Measurements from ENCODE around the gene DUSP5.

Gene DUSP5

DNA sequence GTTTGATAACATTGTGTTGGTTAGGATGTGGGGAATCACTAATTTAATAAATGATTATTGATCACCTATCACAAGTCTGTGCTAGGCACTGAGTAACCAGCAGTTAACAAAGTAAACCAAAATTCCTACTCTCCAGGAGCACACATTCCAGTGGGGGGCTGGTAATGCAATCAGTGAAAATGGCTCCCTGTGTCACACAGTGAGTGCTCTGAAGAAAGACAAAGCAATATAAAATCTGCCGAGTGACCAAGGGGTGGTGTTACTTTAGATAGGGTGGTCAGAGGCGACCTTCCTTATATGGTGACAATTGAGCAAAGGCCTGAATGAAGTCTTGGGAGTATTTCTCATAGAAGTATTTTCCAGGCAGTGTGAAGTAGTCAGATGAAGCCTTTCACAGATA is 56.2 kb downstream of the DUSP5 start:
- no peaks in the 10 kb centered on the region for H3K9me2 ChIP-seq (replicated peaks; ENCODE audit: control insufficient read depth, low read length)
- H3K27ac ChIP-seq (ENCODE audit: low read depth, low read length): no peak overlapping the region
- no peaks in the 10 kb centered on the region for H4K20me1 ChIP-seq (ENCODE audit: control insufficient read depth, insufficient read depth, low read depth, low read length)
- H3K4me3 ChIP-seq (ENCODE audit: low read length): no peak overlapping the region
- H3K9me3 ChIP-seq (ENCODE audit: control insufficient read depth, insufficient read depth, low read length): no peaks in the 10 kb centered on the region
- peaks cover 40% of the 10 kb centered on the region for H3K27me3 ChIP-seq (ENCODE audit: control insufficient read depth, low read length)
- no peaks in the 10 kb centered on the region for H3K79me2 ChIP-seq (ENCODE audit: control insufficient read depth, low read length)
- no peak for TF ChIP-seq EZH2phosphoT487 (IDR thresholded peaks at IDR 0.05; ENCODE audit: borderline replicate concordance, low read length)
- TF ChIP-seq, protein P1, sequence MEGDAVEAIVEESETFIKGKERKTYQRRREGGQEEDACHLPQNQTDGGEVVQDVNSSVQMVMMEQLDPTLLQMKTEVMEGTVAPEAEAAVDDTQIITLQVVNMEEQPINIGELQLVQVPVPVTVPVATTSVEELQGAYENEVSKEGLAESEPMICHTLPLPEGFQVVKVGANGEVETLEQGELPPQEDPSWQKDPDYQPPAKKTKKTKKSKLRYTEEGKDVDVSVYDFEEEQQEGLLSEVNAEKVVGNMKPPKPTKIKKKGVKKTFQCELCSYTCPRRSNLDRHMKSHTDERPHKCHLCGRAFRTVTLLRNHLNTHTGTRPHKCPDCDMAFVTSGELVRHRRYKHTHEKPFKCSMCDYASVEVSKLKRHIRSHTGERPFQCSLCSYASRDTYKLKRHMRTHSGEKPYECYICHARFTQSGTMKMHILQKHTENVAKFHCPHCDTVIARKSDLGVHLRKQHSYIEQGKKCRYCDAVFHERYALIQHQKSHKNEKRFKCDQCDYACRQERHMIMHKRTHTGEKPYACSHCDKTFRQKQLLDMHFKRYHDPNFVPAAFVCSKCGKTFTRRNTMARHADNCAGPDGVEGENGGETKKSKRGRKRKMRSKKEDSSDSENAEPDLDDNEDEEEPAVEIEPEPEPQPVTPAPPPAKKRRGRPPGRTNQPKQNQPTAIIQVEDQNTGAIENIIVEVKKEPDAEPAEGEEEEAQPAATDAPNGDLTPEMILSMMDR (IDR thresholded peaks at IDR 0.05; ENCODE audit: low read depth, low read length, poor library complexity, severe bottlenecking): no peak
- H3K4me1 ChIP-seq (ENCODE audit: control insufficient read depth, low read length): peaks cover 8% of the 10 kb centered on the region
- H3F3A ChIP-seq (ENCODE audit: control insufficient read depth, insufficient read depth): no peaks in the 10 kb centered on the region
- H3K4me2 ChIP-seq (ENCODE audit: low read length): no peak overlapping the region
- H3K36me3 ChIP-seq (ENCODE audit: control insufficient read depth, low read length): no peaks in the 10 kb centered on the region

DNA sequence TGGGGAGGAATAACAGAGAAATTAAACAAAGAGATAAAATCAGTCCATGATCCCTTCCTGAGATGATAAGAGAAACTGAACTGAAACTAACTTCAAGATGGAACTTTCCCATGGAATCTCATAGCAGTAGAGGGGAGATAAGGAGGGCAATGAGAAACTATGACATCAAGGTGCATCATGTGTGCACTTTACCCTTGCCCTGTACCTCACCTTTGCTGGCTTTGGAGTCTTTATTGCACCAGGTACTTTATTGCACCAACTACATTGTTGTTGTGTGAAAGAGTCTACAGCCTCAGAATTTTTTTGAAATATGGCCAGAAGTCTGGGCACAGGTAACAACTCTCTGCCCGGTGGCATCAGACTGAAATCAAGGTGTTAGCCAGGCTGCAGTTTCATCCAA is 58.6 kb downstream of the DUSP5 start:
- H3K36me3 ChIP-seq (ENCODE audit: control insufficient read depth, low read length): no peaks in the 10 kb centered on the region
- H3K79me2 ChIP-seq (ENCODE audit: control insufficient read depth, low read length): no peaks in the 10 kb centered on the region
- H3K27ac ChIP-seq (ENCODE audit: low read depth, low read length): no peak overlapping the region
- TF ChIP-seq, protein P1 (IDR thresholded peaks at IDR 0.05; ENCODE audit: low read depth, low read length, poor library complexity, severe bottlenecking): no peak
- no peak for TF ChIP-seq EZH2phosphoT487 (IDR thresholded peaks at IDR 0.05; ENCODE audit: borderline replicate concordance, low read length)
- no peaks in the 10 kb centered on the region for H4K20me1 ChIP-seq (ENCODE audit: control insufficient read depth, insufficient read depth, low read depth, low read length)
- H3K9me3 ChIP-seq (ENCODE audit: control insufficient read depth, insufficient read depth, low read length): peaks cover 2% of the 10 kb centered on the region; the same call in 1 of the 2 replicates
- H3K4me1 ChIP-seq (ENCODE audit: control insufficient read depth, low read length): peaks cover 8% of the 10 kb centered on the region
- H3F3A ChIP-seq (ENCODE audit: control insufficient read depth, insufficient read depth): no peaks in the 10 kb centered on the region
- H3K27me3 ChIP-seq (ENCODE audit: control insufficient read depth, low read length): peaks cover 19% of the 10 kb centered on the region
- H3K9me2 ChIP-seq (replicated peaks; ENCODE audit: control insufficient read depth, low read length): no peaks in the 10 kb centered on the region
- H3K4me2 ChIP-seq (ENCODE audit: low read length): no peak overlapping the region
- no peak overlapping the region for H3K4me3 ChIP-seq (ENCODE audit: low read length)

DNA sequence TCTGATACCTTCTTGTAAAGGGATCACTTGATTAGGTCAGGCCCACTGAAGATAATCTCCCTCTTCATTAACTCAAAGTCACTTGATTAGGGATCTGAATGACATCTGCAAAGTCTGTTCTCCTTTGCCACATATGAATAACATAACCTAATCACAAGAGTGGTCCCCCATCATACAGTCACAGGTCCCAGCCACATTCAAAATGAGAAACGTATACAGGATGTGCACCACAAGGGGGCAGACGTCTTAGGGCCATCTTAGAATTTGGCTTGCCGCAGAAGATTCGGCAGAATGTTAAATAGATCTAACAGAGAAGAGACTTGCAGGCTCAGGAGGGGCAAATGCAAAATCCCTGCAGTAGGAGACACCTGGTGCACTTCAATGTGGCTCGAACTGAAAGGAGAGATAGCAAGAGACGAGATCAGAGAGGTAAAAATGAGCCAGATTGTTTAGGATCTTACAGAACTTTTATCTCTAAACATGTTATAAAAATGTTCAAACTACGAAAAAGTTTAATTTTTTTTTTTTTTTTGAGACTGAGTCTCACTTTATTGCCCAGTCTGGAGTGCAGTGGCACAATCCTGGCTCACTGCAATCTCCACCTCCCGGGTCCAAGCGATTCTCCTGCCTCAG is 59.4 kb downstream of the DUSP5 start:
- Histone ChIP-seq H3K79me2 (ENCODE audit: control insufficient read depth, low read length) (no peaks in the 10 kb centered on the region), H3K4me1 (ENCODE audit: control insufficient read depth, low read length) (peaks cover 13% of the 10 kb centered on the region), H3F3A (ENCODE audit: control insufficient read depth, insufficient read depth) (0 out of 2 replicates have a peak, but pooled peaks cover under 1% of the 10 kb centered on the region), H3K4me2 (ENCODE audit: low read length) (peak overlapping the region; percentile 34; the same call in 1 of the 2 replicates), H3K9me3 (ENCODE audit: control insufficient read depth, insufficient read depth, low read length) (peaks cover 3% of the 10 kb centered on the region; the same call in 1 of the 2 replicates), H4K20me1 (ENCODE audit: control insufficient read depth, insufficient read depth, low read depth, low read length) (no peaks in the 10 kb centered on the region), H3K9me2 (replicated peaks; ENCODE audit: control insufficient read depth, low read length) (no peaks in the 10 kb centered on the region), H3K36me3 (ENCODE audit: control insufficient read depth, low read length) (no peaks in the 10 kb centered on the region), H3K4me3 (ENCODE audit: low read length) (no peak overlapping the region), H3K27ac (ENCODE audit: low read depth, low read length) (no peak overlapping the region), H3K27me3 (ENCODE audit: control insufficient read depth, low read length) (peaks cover 11% of the 10 kb centered on the region)
- TF ChIP-seq, protein P1 (IDR thresholded peaks at IDR 0.05; ENCODE audit: low read depth, low read length, poor library complexity, severe bottlenecking): peak; percentile 92
- no peak for TF ChIP-seq EZH2phosphoT487 (IDR thresholded peaks at IDR 0.05; ENCODE audit: borderline replicate concordance, low read length)

Data from DOHH2 (cell line).